ENCODE results near the gene CT45A10.
A peak's percentile ranks its signal among the peaks of the same experiment; 100 is the strongest.
"Not testable (repeated sequence)": the region's sequence is repeated elsewhere in the genome, so short reads cannot be mapped to it uniquely, and the experiment has no call there.

CT45A10 gene

GRCh38 chrX:135893294-135893817, at the start of gene CT45A10, which contains the start of gene SAGE1:
CT45A10 (minus strand) TSS chrX:135893444; CDS start chrX:135885344, 8,100 bp downstream.
SAGE1 (plus strand) TSS chrX:135893716; CDS start chrX:135896243, 2,527 bp downstream.
- no peak for DNase-seq (ENCODE audit: low spot score)

- peak; percentile 16 for DNase-seq (ENCODE audit: low spot score)
Observed at GRCh38 chrX:135931644-135932487, 38.6 kb upstream of the CT45A10 start.

- DNase-seq (ENCODE audit: low spot score) = no peak
Observed at GRCh38 chrX:135927897-135928296, 34.7 kb upstream of the CT45A10 start.

- no peak for DNase-seq (ENCODE audit: low spot score)
Observed at GRCh38 chrX:135923353-135923752, 30.1 kb upstream of the CT45A10 start.

- not testable (repeated sequence) for DNase-seq (ENCODE audit: low spot score)
Observed at GRCh38 chrX:135920516-135920915, 27.3 kb upstream of the CT45A10 start.

GRCh38 chrX:135914404-135914803, 21.2 kb upstream of the CT45A10 start:
- no peak for DNase-seq (ENCODE audit: low spot score)

- no peak for DNase-seq (ENCODE audit: low spot score)
Observed at GRCh38 chrX:135910251-135910650, 17.0 kb upstream of the CT45A10 start.

GRCh38 chrX:135892781-135893180, 463 bp downstream of the CT45A10 start:
- DNase-seq (ENCODE audit: low spot score) = no peak

GRCh38 chrX:135890087-135890585, 3.1 kb downstream of the CT45A10 start:
- DNase-seq (ENCODE audit: low spot score) = no peak

GRCh38 chrX:135888976-135889375, 4.3 kb downstream of the CT45A10 start:
- DNase-seq (ENCODE audit: low spot score) = not testable (repeated sequence)

- not testable (repeated sequence) for DNase-seq (ENCODE audit: low spot score)
Observed at GRCh38 chrX:135888230-135888629, 5.0 kb downstream of the CT45A10 start.

- not testable (repeated sequence) for DNase-seq (ENCODE audit: low spot score)
Observed at GRCh38 chrX:135882741-135883140, 10.5 kb downstream of the CT45A10 start.

GRCh38 chrX:135871712-135872111, 21.5 kb downstream of the CT45A10 start, which contains the start of gene CT45A9:
CT45A9 (minus strand) TSS chrX:135871812; CDS start chrX:135868061, 3,751 bp downstream.
- DNase-seq (ENCODE audit: low spot score) = not testable (repeated sequence)

GRCh38 chrX:135854438-135854837, 38.8 kb downstream of the CT45A10 start, which contains the start of gene CT45A8:
CT45A8 (minus strand) TSS chrX:135854538; CDS start chrX:135850783, 3,755 bp downstream.
- DNase-seq (ENCODE audit: low spot score) = not testable (repeated sequence)

- not testable (repeated sequence) for DNase-seq (ENCODE audit: low spot score)
Observed at GRCh38 chrX:135837180-135837579, 56.1 kb downstream of the CT45A10 start, which contains the start of gene CT45A7. CT45A7 (minus strand) TSS chrX:135837280; CDS start chrX:135833533, 3,747 bp downstream.

Measured in Ammon's horn (tissue), 1 donor.